8988T (cell line): Measurements from ENCODE around the gene RBM6.
A peak's percentile ranks its signal among the peaks of the same experiment; 100 is the strongest.
"Not testable (repeated sequence)": the region's sequence is repeated elsewhere in the genome, so short reads cannot be mapped to it uniquely, and the experiment has no call there.

Experiments
- DNase-seq: peaks from one replicate; pipeline ENCODE4 v3.0.0; 2011

The RBM6 gene

GRCh38 chr3:49994476-49994875 lies 54.5 kb downstream of the RBM6 start:
- no peak for DNase-seq

GRCh38 chr3:49996016-49996415 lies 56.1 kb downstream of the RBM6 start:
- DNase-seq = no peak

GRCh38 chr3:49997862-49998261 lies 57.9 kb downstream of the RBM6 start:
- no peak for DNase-seq

- no peak for DNase-seq
Observed at GRCh38 chr3:49998326-49998725, 58.4 kb downstream of the RBM6 start.

GRCh38 chr3:50001511-50001910 lies 61.6 kb downstream of the RBM6 start:
- DNase-seq = no peak

GRCh38 chr3:50003216-50003615 lies 63.3 kb downstream of the RBM6 start:
- DNase-seq = no peak

GRCh38 chr3:50003824-50004223 lies 63.9 kb downstream of the RBM6 start:
- DNase-seq = no peak

- no peak for DNase-seq
Observed at GRCh38 chr3:50008931-50009330, 69.0 kb downstream of the RBM6 start.

- no peak for DNase-seq
Observed at GRCh38 chr3:50010959-50011358, 71.0 kb downstream of the RBM6 start.

- DNase-seq = no peak
Observed at GRCh38 chr3:50015918-50016317, 76.0 kb downstream of the RBM6 start.

- DNase-seq = no peak
Observed at GRCh38 chr3:50028346-50028745, 88.4 kb downstream of the RBM6 start.

- DNase-seq = not testable (repeated sequence)
Observed at GRCh38 chr3:50031201-50031600, 91.3 kb downstream of the RBM6 start.

- no peak for DNase-seq
Observed at GRCh38 chr3:50044976-50045375, 105.0 kb downstream of the RBM6 start.

- DNase-seq = no peak
Observed at GRCh38 chr3:50047426-50047825, 107.5 kb downstream of the RBM6 start.

- no peak for DNase-seq
Observed at GRCh38 chr3:50050361-50050760, 110.4 kb downstream of the RBM6 start.

- DNase-seq = no peak
Observed at GRCh38 chr3:50057756-50058155, 117.8 kb downstream of the RBM6 start.

- DNase-seq = no peak
Observed at GRCh38 chr3:50068134-50068533, 128.2 kb downstream of the RBM6 start.

- no peak for DNase-seq
Observed at GRCh38 chr3:50078091-50078490, 138.1 kb downstream of the RBM6 start.

GRCh38 chr3:50078622-50079021 lies 138.7 kb downstream of the RBM6 start:
- DNase-seq = no peak

- not testable (repeated sequence) for DNase-seq
Observed at GRCh38 chr3:50084951-50085350, 145.0 kb downstream of the RBM6 start.

GRCh38 chr3:50088725-50089608 lies 149.0 kb downstream of the RBM6 start, which contains the start of gene RBM5:
RBM5 (plus strand) TSS chr3:50088919; CDS start chr3:50090435, 1,516 bp downstream.
- DNase-seq = peak; percentile 97

- no peak for DNase-seq
Observed at GRCh38 chr3:50089609-50089945, 149.6 kb downstream of the RBM6 start.

- DNase-seq = no peak
Observed at GRCh38 chr3:50090984-50091383, 151.0 kb downstream of the RBM6 start.

- DNase-seq = no peak
Observed at GRCh38 chr3:50095352-50095998, 155.5 kb downstream of the RBM6 start.
